Measurements from ENCODE around the gene DNALI1.

DNA sequence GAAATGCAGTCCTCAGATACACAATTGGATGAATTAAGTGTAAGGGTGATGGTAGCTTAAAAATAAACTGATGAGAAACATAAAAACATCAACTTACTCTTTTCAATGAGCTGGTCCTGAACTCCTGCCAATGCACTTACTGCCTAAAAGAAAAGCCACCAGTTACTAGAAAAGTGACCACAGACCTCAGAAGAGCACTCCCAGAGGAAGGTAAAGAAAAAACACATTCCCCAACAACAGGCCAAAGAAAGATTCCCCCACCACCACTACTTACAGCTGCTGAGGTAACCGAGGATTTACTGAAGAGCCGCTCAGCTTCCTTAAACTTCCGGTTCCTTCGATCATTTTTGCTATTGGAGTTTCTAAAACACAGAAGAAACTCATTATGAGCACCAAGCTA is 47.6 kb upstream of the DNALI1 start:
- TF ChIP-seq POLR2A (IDR thresholded peaks at IDR 0.05): no peak
- TF ChIP-seq, protein P1, sequence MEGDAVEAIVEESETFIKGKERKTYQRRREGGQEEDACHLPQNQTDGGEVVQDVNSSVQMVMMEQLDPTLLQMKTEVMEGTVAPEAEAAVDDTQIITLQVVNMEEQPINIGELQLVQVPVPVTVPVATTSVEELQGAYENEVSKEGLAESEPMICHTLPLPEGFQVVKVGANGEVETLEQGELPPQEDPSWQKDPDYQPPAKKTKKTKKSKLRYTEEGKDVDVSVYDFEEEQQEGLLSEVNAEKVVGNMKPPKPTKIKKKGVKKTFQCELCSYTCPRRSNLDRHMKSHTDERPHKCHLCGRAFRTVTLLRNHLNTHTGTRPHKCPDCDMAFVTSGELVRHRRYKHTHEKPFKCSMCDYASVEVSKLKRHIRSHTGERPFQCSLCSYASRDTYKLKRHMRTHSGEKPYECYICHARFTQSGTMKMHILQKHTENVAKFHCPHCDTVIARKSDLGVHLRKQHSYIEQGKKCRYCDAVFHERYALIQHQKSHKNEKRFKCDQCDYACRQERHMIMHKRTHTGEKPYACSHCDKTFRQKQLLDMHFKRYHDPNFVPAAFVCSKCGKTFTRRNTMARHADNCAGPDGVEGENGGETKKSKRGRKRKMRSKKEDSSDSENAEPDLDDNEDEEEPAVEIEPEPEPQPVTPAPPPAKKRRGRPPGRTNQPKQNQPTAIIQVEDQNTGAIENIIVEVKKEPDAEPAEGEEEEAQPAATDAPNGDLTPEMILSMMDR (IDR thresholded peaks at IDR 0.05): no peak
